HG03095 (cell line): ENCODE results near the gene IGFLR1.
"Not testable (repeated sequence)": the region's sequence is repeated elsewhere in the genome, so short reads cannot be mapped to it uniquely, and the experiment has no call there.

Source experiments
- ATAC-seq: cut with Tn5 transposase; IDR thresholded peaks from one replicate; pipeline ENCODE4 v1.9.1; 2021; ENCODE audit warnings: moderate library complexity; ENCODE audit not compliant: unreplicated experiment

Gene IGFLR1

DNA sequence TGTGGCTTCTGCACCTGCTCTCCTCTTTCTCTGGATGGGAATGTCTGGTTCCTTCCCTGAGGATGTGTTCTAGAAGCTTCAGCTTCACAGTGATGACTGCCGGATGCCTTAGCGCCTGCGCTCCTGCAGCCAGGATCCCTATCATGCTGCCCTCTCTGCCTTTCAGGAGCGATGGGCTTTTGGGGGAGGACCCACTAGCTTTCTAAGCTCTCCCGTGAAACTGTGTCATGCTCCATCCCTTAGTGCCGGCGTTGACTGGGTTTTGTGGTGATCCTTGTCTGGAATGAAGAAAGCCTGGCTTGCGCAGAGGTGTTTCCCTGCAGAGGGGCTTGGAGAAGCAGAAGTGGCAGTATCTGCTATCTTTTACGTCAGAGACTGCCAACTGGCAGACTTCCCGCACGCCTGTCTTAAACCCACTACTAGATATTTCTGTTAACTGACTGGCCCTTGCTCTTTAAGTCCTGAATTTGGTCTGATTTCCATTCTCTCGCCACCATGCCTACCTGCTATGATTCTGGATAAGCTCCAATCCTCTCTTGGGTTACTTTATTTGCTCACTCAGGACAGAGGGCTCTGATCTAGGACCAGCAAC is 28.3 kb downstream of the IGFLR1 start:
- no peak for ATAC-seq

DNA sequence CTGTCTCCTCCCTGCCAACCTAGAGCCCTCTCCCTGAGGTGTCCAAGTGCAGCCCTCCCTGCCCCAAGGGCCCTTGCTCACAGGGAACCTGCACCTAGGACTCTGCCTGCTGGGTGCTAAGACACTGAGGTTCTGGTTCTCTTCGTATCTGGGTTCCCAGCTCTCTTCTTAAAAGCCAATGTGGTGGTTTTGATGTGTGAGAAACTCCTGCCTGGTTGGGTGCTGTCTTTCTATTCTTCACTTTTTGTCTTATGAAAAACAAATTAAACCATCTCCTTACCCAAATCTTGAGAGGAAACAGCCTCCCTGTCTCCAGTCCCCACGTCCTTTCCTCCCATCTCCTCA is 28.8 kb downstream of the IGFLR1 start:
- no peak for ATAC-seq

- peak; percentile 20 for ATAC-seq
Observed at GRCh38 chr19:35712567-35713505, 29.4 kb downstream of the IGFLR1 start.

DNA sequence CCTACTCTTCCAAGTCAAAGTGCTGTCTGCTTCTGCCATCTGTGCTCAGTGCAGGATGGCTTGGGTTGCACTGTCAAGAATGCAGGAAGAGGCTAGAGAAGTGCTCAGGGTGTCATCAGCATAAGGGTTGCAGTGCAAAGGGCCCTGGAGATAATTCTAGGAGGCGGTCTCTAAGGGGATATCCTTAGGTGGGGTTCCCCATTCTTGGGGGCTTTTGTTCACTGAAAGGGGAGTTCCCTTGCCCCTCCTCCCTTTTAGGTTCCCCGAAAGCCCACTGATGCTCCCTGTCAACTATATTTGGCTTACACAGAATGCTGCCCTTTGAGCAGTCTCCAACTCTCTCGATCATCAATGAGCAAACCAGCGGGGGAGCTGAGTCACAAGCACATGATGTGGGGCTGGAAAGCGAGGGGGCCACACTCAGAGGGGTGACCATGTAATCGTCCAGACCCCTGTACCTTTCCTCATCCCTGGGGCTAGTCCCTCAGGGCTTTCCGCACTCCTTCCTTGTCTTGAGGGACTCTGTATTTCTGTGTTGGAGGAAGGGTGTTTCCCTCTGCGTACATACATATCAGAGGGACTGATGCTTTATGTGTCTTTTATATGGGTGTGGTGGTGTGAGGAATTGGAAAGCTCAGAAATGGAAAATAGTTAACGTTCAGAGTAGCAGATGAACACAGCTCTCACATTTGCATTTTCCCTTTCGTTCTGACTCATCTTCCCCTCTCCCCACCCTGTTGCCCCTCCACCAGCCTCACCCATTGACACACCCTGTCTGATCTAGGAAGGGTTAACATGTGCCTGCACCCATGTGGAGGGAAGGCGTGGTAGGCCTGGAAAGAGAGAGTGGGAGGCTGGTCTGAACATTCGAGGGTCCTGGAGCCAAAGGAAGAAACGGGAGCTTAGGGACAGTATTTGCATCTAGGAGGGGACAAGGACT is 31.2 kb downstream of the IGFLR1 start:
- no peak for ATAC-seq

- ATAC-seq, result no peak
Observed at GRCh38 chr19:35708391-35708790, 33.9 kb downstream of the IGFLR1 start.

DNA sequence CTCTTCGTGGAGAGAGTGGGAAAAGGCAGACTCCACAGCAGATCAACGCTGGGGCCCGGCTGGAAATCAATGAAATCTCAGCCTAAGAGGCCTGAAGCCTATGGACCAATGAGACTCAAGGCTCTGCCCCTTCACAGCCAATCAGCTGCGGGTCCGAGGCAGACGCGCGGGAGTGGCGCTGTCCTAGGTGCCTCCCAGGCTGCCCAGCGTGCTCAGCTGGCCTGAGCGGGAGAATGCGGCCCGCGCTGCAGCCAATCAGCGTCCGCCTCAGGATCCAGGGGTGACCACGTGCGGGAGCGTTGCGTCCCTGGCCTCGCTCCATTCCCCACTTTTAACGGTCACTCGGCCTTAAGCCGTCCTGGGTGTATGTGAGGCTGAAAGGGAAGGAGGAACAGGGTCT is 38.0 kb downstream of the IGFLR1 start, which contains the start of gene ZBTB32:
Gene ZBTB32, plus strand, starts transcription at position 341 of the 400 bp plus-strand sequence. CDS start 10,069 bp downstream, outside the sequence.
- no peak for ATAC-seq

- ATAC-seq, result no peak
Observed at GRCh38 chr19:35703343-35703742, 38.9 kb downstream of the IGFLR1 start.

DNA sequence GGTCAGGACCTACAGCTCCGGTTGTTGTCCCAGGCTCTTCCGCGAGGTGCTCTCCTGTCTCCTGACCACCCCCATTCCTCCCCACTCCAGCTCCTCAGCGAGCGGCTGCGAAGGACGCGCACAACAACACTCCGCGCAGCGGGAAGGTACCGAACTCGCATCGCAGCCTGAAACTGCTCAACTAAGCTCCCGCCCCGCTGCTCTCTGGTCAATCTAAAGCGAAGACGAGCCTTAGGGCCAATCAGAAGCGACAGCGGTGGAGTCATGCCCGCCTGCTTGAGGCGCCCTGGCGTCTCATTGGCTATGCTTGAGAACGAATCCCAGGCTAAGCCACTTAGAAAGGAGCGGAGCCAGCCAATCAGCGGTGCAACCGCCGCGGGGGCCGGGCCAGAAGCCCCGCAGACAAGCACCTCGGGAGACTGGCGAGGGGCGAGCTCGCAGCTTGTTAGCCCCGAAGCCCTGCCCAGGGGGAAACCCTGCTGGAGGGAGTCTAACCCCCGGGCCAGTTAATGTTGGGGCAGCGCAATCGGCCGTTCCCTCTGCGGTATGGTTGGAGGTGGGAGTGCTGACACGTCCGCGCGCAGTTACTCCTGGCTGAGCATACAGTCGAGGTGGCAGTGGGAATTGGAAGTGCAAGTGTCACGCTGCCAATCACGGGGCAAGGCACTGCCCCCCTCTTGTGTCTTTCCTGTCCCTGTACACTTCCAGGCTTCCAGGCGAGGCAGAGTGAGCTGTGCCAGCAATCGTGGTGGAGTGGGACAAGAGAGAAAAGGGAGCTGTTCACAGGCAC is 39.8 kb downstream of the IGFLR1 start:
- ATAC-seq, result peak; percentile 89

- no peak for ATAC-seq
Observed at GRCh38 chr19:35696835-35697234, 45.4 kb downstream of the IGFLR1 start.

DNA sequence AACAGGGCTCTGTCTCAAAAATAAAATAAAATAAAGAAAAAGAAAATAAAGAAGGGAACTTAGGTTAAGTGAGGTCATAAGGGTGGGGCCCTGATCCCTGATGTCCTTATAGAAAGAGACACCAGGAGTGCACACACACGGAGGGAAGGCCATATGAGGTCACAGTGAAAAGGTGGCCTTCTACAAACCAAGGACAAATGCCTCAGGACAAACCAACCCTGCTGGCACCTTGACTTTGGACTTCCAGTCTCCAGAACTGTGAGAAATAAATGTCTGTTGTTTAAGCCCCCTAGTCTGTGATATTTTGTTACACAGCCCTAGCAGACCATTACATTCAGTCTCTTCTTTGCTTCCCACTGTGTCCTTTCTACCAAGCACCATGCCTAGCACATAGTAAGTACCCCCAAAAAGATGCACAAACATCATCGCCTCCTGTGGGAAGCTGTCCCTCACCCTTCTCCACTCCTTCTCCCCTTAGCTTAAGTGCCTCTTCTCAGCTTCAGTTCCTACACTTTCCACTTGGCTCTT is 46.3 kb downstream of the IGFLR1 start:
- no peak for ATAC-seq

DNA sequence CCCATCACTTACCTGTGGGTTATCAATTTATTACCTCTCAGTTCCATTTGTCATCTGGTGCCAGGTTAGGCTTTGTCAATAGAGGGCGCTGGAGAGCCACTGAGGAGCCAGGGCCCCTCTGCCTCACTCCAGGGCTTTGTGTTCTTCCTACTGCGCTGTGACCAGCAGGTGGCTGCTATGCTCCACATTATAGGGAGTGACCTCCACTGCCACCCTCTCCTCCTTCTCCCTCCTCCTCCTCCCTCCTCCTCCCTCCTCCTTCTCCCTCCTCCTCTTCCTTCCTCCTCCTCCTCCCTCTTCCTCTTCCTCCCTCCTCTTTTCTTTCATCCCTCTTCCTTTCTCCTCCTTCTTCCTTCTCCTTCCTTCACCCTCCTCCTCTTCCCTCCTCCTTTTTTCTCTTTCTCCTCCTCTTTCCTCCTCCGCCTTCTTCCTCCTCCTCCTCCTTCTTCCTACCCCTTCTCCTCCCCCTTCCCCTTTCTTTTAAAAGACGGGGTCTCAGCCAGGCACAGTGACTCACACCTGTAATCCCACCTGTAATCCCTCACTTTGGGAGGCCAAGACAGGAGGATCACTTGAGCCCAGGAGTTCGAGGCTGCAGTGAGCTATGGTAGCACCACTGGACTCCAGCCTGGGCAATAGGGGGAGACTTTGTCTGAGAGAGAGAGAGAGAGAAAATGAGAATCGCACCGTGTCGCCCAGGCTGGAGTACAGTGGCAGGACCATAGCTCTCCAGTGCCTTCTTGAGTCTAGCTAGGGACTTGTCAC is 48.2 kb downstream of the IGFLR1 start:
- peak; percentile 54 for ATAC-seq

GRCh38 chr19:35693422-35693821 is 48.8 kb downstream of the IGFLR1 start:
- ATAC-seq, result peak; percentile 9

DNA sequence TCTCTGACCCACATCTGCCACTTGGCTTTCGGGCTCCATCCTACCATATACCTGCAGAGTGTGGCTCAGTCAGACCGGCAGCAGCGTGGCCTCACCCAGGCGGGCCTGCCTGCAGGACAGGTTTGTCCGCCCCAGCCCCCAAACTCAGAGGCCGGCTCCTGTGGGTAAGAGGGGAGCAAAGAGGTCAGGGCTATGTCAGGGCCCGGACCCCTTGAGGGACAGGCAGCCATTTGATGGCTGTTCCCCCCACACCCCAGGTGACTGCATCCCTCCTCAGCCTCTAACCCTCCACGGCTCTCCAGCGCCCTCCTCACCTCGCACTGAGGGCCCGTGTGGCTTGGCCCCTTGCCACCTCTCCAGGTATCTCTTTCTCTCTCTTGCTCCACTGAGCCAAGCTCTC is 50.2 kb downstream of the IGFLR1 start:
- no peak for ATAC-seq

DNA sequence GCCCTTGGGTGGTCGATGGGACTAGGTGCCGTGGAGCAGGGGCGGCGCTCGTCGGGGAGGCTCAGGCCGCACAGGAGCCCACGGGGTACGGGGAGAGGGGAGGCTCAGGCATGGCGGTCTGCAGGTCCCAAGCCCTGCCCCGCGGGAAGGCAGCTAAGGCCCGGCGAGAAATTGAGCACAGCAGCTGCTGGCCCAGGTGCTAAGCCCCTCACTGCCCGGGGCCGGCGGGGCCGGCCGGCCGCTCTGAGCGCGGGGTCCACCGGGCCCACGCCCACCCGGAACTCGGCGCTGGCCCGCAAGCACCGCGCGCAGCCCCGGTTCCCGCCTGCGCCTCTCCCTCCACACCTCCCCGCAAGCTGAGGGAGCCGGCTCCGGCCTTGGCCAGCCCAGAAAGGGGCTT is 51.1 kb downstream of the IGFLR1 start:
- not testable (repeated sequence) for ATAC-seq

DNA sequence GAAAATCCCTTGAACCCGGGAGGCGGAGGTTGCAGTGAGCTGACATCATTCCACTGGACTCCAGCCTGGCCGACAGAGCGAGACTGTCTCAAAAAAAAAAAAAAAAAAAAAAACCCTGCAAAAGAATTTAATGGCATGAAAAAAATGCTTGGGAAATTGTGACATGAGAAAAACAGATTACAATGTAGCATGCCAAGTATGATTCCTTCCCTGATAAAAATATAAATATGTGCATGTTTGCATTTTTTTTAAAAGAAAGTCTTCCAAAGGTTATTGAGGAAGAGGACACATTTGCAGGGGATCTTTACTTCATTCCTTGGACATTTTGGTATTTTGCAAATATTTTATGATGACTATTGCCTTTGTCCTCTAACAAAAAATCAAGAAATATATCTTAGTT is 52.4 kb downstream of the IGFLR1 start:
- ATAC-seq, result no peak
